Sciatic nerve (tissue), 2 donors: ENCODE results near the gene ADPGK. TPM values are rescaled to one million over a fixed set of nuclear protein-coding genes. Genes with fewer than 3 reads are reported as not detected.
A peak's percentile ranks its signal among the peaks of the same experiment; 100 is the strongest.
"Not testable (repeated sequence)": the region's sequence is repeated elsewhere in the genome, so short reads cannot be mapped to it uniquely, and the experiment has no call there.

Experiments
- ATAC-seq: fragments of 200-7000 bp; cut with Tn5 transposase; one replicate; pipeline ENCODE4 v1.9.1; 2020; ENCODE audit warnings: mild to moderate bottlenecking, moderate library complexity
- DNase-seq: peaks from one replicate; pipeline ENCODE4 v3.0.0-alpha.2; 2020; ENCODE audit warnings: low spot score
- intact Hi-C: fragments of 100-400 bp; cut with DNase I; formaldehyde crosslinking; loops from one replicate; pipeline ENCODE4 v1.14.2; 2022
- total RNA-seq: library from RNA; stranded (reverse); fragmentation: NEBNext Ultra II Directional; extraction: Animal tissue kit (Norgen Biotek cat#: 25700); gene quantifications from one replicate; pipeline ENCODE4 v1.2.1, GENCODE V29; 2021
- donor health status: DM: no; HTN: no; CAD: no.
- donor health status: DM: no; HTN: no; CAD: no.

Gene ADPGK
- total RNA-seq: 50.6 TPM

GRCh38 chr15:72783640-72784455, at the start of gene ADPGK:
ADPGK (minus strand) TSS chr15:72783758; CDS start chr15:72783691, 67 bp downstream.
- peak; percentile 95 for DNase-seq
- peak; percentile 98 for ATAC-seq
- intact Hi-C loops: loop anchor here (10.0 kb wide), 2 partner anchors 291 to 481 kb away; no protein-coding TSS in a partner anchor

- intact Hi-C loops: no loop called here
- ATAC-seq (no peak), DNase-seq (no peak)
Measured at GRCh38 chr15:72827226-72827625, 43.7 kb upstream of the ADPGK start.

GRCh38 chr15:72826611-72827010, 43.1 kb upstream of the ADPGK start:
- intact Hi-C loops: no loop called here
- ATAC-seq (no peak), DNase-seq (no peak)

GRCh38 chr15:72825829-72826228, 42.3 kb upstream of the ADPGK start:
- no peak for ATAC-seq
- no peak for DNase-seq
- intact Hi-C loops: no loop called here

- ATAC-seq: no peak
- no peak for DNase-seq
- intact Hi-C loops: no loop called here
Measured at GRCh38 chr15:72824781-72825180, 41.2 kb upstream of the ADPGK start.

- intact Hi-C loops: no loop called here
- ATAC-seq: no peak
- DNase-seq: no peak
Measured at GRCh38 chr15:72824112-72824511, 40.6 kb upstream of the ADPGK start.

GRCh38 chr15:72820278-72820677, 36.7 kb upstream of the ADPGK start:
- ATAC-seq: no peak
- DNase-seq: no peak
- intact Hi-C loops: no loop called here

GRCh38 chr15:72818632-72819031, 35.1 kb upstream of the ADPGK start:
- intact Hi-C loops: no loop called here
- ATAC-seq (no peak), DNase-seq (no peak)

GRCh38 chr15:72813345-72814004, 29.9 kb upstream of the ADPGK start:
- no peak for DNase-seq
- intact Hi-C loops: no loop called here
- ATAC-seq: no peak

- DNase-seq: no peak
- intact Hi-C loops: no loop called here
- ATAC-seq: no peak
Measured at GRCh38 chr15:72809329-72809728, 25.8 kb upstream of the ADPGK start.

- ATAC-seq, DNase-seq, intact Hi-C loops: not testable (repeated sequence)
Measured at GRCh38 chr15:72807346-72807745, 23.8 kb upstream of the ADPGK start.

- no peak for ATAC-seq
- intact Hi-C loops: no loop called here
Measured at GRCh38 chr15:72803006-72803405, 19.4 kb upstream of the ADPGK start.

GRCh38 chr15:72801590-72802325, 18.2 kb upstream of the ADPGK start:
- intact Hi-C loops: no loop called here
- ATAC-seq: no peak
- no peak for DNase-seq

More at GRCh38 chr15:72803006-72803405, 19.4 kb upstream of the ADPGK start:
- DNase-seq: no peak

- ATAC-seq (no peak), DNase-seq (no peak)
Measured at GRCh38 chr15:72800833-72801481, 17.4 kb upstream of the ADPGK start.

GRCh38 chr15:72797834-72798233, 14.3 kb upstream of the ADPGK start:
- ATAC-seq: no peak
- intact Hi-C loops: no loop called here
- DNase-seq: no peak

More at GRCh38 chr15:72800833-72801481, 17.4 kb upstream of the ADPGK start:
- intact Hi-C loops: no loop called here

GRCh38 chr15:72797338-72797689, 13.8 kb upstream of the ADPGK start:
- peak; percentile 52 for ATAC-seq
- DNase-seq: no peak
- intact Hi-C loops: no loop called here

- ATAC-seq (peak; percentile 89), DNase-seq (peak; percentile 82)
- intact Hi-C loops: no loop called here
Measured at GRCh38 chr15:72796515-72797337, 13.2 kb upstream of the ADPGK start.

- ATAC-seq (no peak), DNase-seq (no peak)
- intact Hi-C loops: no loop called here
Measured at GRCh38 chr15:72796210-72796514, 12.6 kb upstream of the ADPGK start.
